Tibial artery (tissue), 4 donors: ENCODE results near the gene NCSTN.

Experiments
- DNase-seq, 2 donors: peaks; one replicate each; pipeline ENCODE4 v3.0.0-alpha.2; 2019
- H3K27ac ChIP-seq, 2 donors: fragments of 200-600 bp; sonication (generic) in 1 of 2; 1 replicate in 1 of 2; 2 replicates in 1 of 2; pipeline ENCODE4 v1.5.1; 2018 to 2019; ENCODE audit warnings: mild to moderate bottlenecking in 1 of 2
- H3K27me3 ChIP-seq, 2 donors: fragments of 200-600 bp; sonication (generic) in 1 of 2; one replicate each; pipeline versions ENCODE4 v1.5.1 to v1.6.0; 2016 to 2019
- H3K36me3 ChIP-seq, 3 donors: fragments of 200-600 bp; sonication (generic) in 2 of 3; one replicate each; pipeline ENCODE4 v1.5.1; 2016 to 2019; ENCODE audit warnings: mild to moderate bottlenecking in 2 of 3
- H3K4me1 ChIP-seq, 4 donors: fragments of 200-600 bp; sonication (generic) in 2 of 4; 1 replicate in 3 of 4; 2 replicates in 1 of 4; pipeline ENCODE4 v1.5.1; 2016 to 2019
- H3K4me3 ChIP-seq, 2 donors: fragments of 200-600 bp; sonication (generic) in 1 of 2; 1 replicate in 1 of 2; 2 replicates in 1 of 2; pipeline ENCODE4 v1.5.1; 2018 to 2019; ENCODE audit warnings: mild to moderate bottlenecking in 2 of 2
- H3K9me3 ChIP-seq, 3 donors: fragments of 200-600 bp; sonication (generic) in 1 of 3; one replicate each; pipeline ENCODE4 v1.5.1; 2016 to 2019
- intact Hi-C: fragments of 100-400 bp; cut with DNase I; formaldehyde crosslinking; loops from one replicate; pipeline ENCODE4 v1.15.0; 2023; ENCODE audit warnings: low total_unique reads
- TF ChIP-seq, protein P1 (sequence below), 2 experiments: fragments of 200-600 bp in 1 of 2; fragments of 450-650 bp in 1 of 2; IDR thresholded peaks; one replicate each; pipeline ENCODE4 v1.5.1; 2017 to 2019; ENCODE audit warnings: antibody characterized with exemption in 2 of 2, mild to moderate bottlenecking in 1 of 2, moderate library complexity in 1 of 2

Gene NCSTN

DNA sequence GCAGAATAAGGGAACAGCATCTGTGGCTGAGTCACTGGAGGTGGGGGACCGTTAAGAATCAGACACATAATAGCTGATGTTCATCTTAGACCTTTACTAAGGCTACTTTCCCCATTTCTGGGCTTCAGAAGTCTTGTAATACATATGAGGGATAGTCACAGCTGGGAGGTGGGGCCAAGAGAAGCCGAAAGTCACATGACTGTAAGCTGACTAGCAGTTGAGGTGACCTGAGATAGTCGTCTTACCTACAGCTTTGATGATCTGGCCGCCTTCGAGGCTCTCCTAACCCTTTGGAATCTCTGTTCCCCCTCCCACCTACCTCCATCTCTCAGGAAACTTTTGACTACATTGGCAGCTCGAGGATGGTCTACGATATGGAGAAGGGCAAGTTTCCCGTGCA, 9.4 kb downstream of the NCSTN start:
- Histone ChIP-seq H3K4me1 (no peaks in the 10 kb centered on the region), H3K27ac (no peak overlapping the region), H3K27me3 (no peaks in the 10 kb centered on the region), H3K4me3 (no peak overlapping the region), H3K36me3 (peaks cover 79 to 98% (median 91%) of the 10 kb centered on the region in 3 donors), H3K9me3 (no peaks in the 10 kb centered on the region)
- no peak for DNase-seq
- intact Hi-C loops, result no loop called here
- TF ChIP-seq, protein P1, sequence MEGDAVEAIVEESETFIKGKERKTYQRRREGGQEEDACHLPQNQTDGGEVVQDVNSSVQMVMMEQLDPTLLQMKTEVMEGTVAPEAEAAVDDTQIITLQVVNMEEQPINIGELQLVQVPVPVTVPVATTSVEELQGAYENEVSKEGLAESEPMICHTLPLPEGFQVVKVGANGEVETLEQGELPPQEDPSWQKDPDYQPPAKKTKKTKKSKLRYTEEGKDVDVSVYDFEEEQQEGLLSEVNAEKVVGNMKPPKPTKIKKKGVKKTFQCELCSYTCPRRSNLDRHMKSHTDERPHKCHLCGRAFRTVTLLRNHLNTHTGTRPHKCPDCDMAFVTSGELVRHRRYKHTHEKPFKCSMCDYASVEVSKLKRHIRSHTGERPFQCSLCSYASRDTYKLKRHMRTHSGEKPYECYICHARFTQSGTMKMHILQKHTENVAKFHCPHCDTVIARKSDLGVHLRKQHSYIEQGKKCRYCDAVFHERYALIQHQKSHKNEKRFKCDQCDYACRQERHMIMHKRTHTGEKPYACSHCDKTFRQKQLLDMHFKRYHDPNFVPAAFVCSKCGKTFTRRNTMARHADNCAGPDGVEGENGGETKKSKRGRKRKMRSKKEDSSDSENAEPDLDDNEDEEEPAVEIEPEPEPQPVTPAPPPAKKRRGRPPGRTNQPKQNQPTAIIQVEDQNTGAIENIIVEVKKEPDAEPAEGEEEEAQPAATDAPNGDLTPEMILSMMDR (IDR thresholded peaks at IDR 0.05), result no peak

DNA sequence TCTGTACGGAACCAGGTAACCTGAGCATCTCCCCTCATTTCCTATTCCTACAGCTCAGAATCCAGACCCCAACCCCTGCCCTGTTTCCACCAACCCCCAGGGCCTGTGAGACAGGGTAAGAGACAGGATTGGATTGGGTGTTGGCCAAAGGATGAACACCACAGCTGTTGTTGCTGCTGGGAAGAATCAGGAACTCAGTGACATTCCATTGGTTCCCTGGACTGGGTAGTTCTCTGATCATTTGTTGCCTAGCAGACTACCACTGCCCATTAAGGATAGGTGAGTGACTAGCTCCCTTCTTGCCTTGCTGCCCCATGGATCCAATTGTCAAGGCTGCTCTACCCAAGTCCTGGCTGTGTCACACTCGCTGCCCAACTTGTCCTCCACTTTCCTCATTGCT, 10.0 kb downstream of the NCSTN start:
- TF ChIP-seq, protein P1 (IDR thresholded peaks at IDR 0.05), result no peak
- Histone ChIP-seq H3K27me3 (no peaks in the 10 kb centered on the region), H3K36me3 (peaks cover 79 to 100% (median 98%) of the 10 kb centered on the region in 3 donors), H3K4me3 (no peak overlapping the region), H3K9me3 (no peaks in the 10 kb centered on the region), H3K4me1 (no peaks in the 10 kb centered on the region), H3K27ac (no peak overlapping the region)
- DNase-seq, result no peak
- intact Hi-C loops, result no loop called here

DNA sequence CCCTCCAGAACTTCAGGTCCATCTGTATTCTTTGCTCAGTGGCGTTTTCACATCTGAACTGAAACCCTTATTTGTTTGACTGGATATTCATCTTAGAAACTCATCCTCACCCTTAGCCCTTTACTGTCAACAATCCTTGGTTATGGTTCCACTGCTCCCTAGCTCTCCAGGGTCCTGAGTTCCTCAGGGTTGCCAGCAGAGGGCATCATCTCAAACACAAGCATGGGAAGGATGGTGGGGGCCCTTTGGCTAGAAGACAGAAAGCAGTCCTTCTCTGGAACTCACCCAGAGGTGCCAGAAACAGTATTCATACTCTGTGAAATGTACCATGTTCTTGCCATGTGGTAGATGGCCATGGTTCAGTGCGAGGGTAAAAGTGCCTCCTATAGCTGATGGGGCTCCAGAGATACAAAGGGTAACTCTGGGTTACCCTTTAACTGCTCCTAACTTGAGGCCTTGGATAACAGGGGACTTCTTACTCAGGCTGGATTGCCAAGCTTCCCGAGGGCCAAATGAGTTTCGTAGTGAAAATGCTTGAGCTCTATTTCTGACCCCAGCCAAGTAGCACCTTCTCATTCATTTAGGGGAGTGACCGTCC, 11.3 kb downstream of the NCSTN start:
- no peaks in the 10 kb centered on the region for H3K27me3 ChIP-seq
- H3K4me3 ChIP-seq, result no peak overlapping the region
- intact Hi-C loops, result no loop called here
- H3K4me1 ChIP-seq, result no peaks in the 10 kb centered on the region
- TF ChIP-seq, protein P1 (IDR thresholded peaks at IDR 0.05), result no peak
- no peaks in the 10 kb centered on the region for H3K9me3 ChIP-seq
- H3K36me3 ChIP-seq, result peaks cover 75 to 99% (median 93%) of the 10 kb centered on the region in 3 donors
- DNase-seq, result no peak
- no peak overlapping the region for H3K27ac ChIP-seq

DNA sequence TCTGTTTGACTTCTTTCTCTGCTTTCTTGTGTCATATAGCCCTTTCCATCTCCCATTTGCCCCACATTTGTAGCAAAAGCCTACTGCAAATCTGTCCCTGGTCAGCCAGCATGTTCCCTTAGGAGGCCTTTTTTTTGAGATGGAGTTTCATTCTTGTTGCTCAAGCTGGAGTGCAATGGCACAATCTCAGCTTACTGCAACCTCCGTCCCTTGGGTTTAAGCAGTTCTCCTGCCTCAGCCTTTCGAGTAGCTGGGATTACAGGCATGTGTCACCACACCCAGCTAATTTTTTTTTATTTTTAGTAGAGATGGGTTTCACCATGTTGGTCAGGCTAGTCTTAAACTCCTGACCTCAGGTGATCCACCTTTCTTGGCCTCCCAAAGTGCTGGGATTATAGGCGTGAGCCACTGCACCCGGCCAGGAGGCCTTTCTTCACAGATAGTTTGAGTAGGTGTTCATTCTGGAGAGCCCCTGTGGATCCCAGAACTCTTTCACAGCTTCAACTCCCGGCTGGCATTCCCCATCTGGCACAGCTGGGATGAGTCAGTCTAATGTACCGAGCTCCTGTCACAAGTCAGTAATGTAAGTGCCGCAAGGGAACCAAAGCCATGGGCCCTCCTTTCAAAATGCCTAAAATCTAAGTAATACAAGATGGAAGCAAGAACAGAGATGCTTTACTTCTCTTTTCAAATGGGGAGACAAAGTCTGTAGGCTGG, 14.3 kb downstream of the NCSTN start:
- DNase-seq, result no peak
- no peaks in the 10 kb centered on the region for H3K9me3 ChIP-seq
- peaks cover 48 to 83% (median 63%) of the 10 kb centered on the region in 3 donors for H3K36me3 ChIP-seq
- intact Hi-C loops, result no loop called here
- TF ChIP-seq, protein P1 (IDR thresholded peaks at IDR 0.05), result no peak
- no peak overlapping the region for H3K4me3 ChIP-seq
- H3K27me3 ChIP-seq, result no peaks in the 10 kb centered on the region
- H3K27ac ChIP-seq, result no peak overlapping the region
- H3K4me1 ChIP-seq, result no peaks in the 10 kb centered on the region

DNA sequence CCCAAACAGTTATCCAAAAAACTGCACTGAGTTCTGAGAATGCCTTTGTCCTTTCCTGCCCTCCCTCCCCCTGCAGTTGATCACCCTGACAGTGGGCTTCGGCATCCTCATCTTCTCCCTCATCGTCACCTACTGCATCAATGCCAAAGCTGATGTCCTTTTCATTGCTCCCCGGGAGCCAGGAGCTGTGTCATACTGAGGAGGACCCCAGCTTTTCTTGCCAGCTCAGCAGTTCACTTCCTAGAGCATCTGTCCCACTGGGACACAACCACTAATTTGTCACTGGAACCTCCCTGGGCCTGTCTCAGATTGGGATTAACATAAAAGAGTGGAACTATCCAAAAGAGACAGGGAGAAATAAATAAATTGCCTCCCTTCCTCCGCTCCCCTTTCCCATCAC, 14.9 kb downstream of the NCSTN start:
- Histone ChIP-seq H3K36me3 (peaks cover 41 to 77% (median 57%) of the 10 kb centered on the region in 3 donors), H3K27ac (no peak overlapping the region)

More for the DNA sequence above, 14.9 kb downstream of the NCSTN start:
- no peak for DNase-seq
- Histone ChIP-seq H3K4me1 (no peaks in the 10 kb centered on the region), H3K9me3 (no peaks in the 10 kb centered on the region), H3K4me3 (no peak overlapping the region), H3K27me3 (no peaks in the 10 kb centered on the region)
- TF ChIP-seq, protein P1 (IDR thresholded peaks at IDR 0.05), result no peak
- intact Hi-C loops, result no loop called here
